ENCODE measurements around the gene PRICKLE1. TPM values are rescaled to one million over a fixed set of nuclear protein-coding genes. Genes with fewer than 3 reads are reported as not detected.

Gene PRICKLE1
- total RNA-seq, 6 experiments from 2014 or later: 3.7 to 10.0 (median 8.6) TPM

DNA sequence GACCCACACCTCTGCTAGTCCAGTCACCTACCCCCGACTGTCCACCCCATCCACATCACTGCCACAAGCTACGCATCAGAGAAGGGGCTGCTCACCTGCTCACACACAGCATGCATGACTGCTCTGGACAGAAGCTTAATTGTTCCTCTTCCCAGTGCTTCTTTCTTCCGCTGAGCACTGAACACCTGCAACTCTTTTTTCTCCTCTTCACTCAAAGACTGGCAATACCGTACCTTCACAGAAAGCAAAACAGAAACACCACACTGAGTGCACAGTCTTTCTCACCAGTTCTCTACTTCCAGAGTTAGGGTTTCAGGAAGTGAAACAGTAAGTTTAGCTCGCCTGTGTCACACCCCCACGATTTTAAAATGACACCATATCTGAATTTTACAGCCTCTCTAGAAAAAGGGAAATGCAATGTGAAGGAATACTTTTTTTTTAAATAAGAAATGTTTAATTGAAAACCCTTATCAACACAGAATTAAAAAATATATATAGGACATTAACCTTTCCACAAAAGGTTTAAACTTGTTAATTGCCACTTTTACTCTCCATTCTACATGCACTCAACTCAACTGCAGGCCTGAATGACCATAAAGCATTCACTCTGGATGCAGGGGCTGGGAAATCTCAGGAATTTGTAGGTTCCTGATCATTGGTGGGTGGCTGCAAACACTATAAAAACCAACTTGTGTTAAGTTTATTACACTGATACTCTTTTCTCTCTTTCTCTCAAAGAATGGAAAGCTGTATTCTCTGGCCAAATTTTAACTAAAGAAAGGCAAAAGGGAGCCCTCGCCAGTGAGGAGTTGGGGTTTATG, 120.0 kb downstream of the PRICKLE1 start:
- TF ChIP-seq, protein P1, sequence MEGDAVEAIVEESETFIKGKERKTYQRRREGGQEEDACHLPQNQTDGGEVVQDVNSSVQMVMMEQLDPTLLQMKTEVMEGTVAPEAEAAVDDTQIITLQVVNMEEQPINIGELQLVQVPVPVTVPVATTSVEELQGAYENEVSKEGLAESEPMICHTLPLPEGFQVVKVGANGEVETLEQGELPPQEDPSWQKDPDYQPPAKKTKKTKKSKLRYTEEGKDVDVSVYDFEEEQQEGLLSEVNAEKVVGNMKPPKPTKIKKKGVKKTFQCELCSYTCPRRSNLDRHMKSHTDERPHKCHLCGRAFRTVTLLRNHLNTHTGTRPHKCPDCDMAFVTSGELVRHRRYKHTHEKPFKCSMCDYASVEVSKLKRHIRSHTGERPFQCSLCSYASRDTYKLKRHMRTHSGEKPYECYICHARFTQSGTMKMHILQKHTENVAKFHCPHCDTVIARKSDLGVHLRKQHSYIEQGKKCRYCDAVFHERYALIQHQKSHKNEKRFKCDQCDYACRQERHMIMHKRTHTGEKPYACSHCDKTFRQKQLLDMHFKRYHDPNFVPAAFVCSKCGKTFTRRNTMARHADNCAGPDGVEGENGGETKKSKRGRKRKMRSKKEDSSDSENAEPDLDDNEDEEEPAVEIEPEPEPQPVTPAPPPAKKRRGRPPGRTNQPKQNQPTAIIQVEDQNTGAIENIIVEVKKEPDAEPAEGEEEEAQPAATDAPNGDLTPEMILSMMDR (IDR thresholded peaks at IDR 0.05): no peak
- Mint-ChIP-seq H3K27ac (no peak overlapping the region), H3K36me3 (ENCODE audit: low read depth) (no peaks in the 10 kb centered on the region), H3K4me3 (no peak overlapping the region), H3K4me1 (ENCODE audit: low read depth) (peaks cover 40% of the 10 kb centered on the region), H3K9me3 (no peaks in the 10 kb centered on the region), H3K27me3 (ENCODE audit: insufficient read depth) (peaks cover 10% of the 10 kb centered on the region)
- DNase-seq: no peak

DNA sequence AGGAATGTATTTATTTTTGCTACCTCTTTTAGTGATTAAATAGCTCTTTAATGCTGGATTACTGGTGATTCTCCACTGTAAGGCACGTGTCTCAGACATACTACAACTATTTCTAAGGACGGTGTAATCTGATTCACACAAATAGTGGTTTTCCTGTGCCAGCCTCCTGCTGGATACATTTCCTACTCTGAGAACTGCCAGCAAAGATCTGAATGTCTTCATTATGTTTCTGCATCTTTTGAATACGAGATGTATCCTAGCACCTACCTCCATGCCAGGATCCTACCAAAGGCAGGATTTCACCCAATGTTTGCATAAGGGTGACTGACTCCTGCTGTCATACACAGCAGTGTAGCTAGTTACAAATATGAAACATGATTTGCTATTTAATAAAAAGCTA, 120.6 kb downstream of the PRICKLE1 start:
- no peaks in the 10 kb centered on the region for H3K36me3 Mint-ChIP-seq (ENCODE audit: low read depth)
- peaks cover 35% of the 10 kb centered on the region for H3K4me1 Mint-ChIP-seq (ENCODE audit: low read depth)

DNA sequence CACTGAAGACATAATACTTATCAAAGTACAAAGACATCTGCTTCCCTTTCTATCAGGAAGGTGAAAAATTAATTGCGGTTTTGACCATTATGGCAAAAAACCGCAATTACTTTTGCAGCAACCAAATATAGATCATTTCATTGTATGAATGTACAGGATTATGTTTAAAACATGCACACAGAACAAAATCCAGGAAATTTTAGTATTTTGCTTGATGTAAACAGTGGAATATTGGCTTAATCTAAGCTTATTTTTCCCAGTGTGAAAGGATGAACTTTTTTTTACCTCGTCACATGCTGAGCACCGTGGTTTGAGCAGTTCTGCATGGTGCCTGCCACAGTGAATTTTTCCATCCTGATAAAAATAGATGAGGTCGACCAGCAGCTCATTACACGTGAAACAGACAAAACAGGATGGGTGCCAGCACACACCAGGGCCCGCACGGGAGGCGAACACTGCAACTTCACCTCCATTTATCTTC, 121.2 kb downstream of the PRICKLE1 start:
- no peak overlapping the region for H3K27ac Mint-ChIP-seq
- H3K4me1 Mint-ChIP-seq (ENCODE audit: low read depth): peaks cover 30% of the 10 kb centered on the region
- H3K4me3 Mint-ChIP-seq: no peak overlapping the region

More for the DNA sequence above, 120.6 kb downstream of the PRICKLE1 start:
- peaks cover 10% of the 10 kb centered on the region for H3K27me3 Mint-ChIP-seq (ENCODE audit: insufficient read depth)
- H3K4me3 Mint-ChIP-seq: no peak overlapping the region
- H3K27ac Mint-ChIP-seq: no peak overlapping the region
- no peak for DNase-seq
- TF ChIP-seq, protein P1 (IDR thresholded peaks at IDR 0.05): no peak
- H3K9me3 Mint-ChIP-seq: no peaks in the 10 kb centered on the region

GRCh38 chr12:42463671-42464070, 125.9 kb downstream of the PRICKLE1 start:
- TF ChIP-seq, protein P1 (IDR thresholded peaks at IDR 0.05): no peak
- no peaks in the 10 kb centered on the region for H3K9me3 Mint-ChIP-seq
- H3K27me3 Mint-ChIP-seq (ENCODE audit: insufficient read depth): peaks cover 6% of the 10 kb centered on the region
- H3K4me3 Mint-ChIP-seq: no peak overlapping the region
- H3K4me1 Mint-ChIP-seq (ENCODE audit: low read depth): peaks cover 2% of the 10 kb centered on the region; the same call in 1 of the 2 replicates
- H3K36me3 Mint-ChIP-seq (ENCODE audit: low read depth): peaks cover 4% of the 10 kb centered on the region; the same call in 1 of the 2 replicates
- no peak overlapping the region for H3K27ac Mint-ChIP-seq
- no peak for DNase-seq

More for the DNA sequence above, 121.2 kb downstream of the PRICKLE1 start:
- TF ChIP-seq, protein P1 (IDR thresholded peaks at IDR 0.05): no peak
- Mint-ChIP-seq H3K36me3 (ENCODE audit: low read depth) (no peaks in the 10 kb centered on the region), H3K9me3 (no peaks in the 10 kb centered on the region), H3K27me3 (ENCODE audit: insufficient read depth) (peaks cover 10% of the 10 kb centered on the region)
- DNase-seq: no peak

DNA sequence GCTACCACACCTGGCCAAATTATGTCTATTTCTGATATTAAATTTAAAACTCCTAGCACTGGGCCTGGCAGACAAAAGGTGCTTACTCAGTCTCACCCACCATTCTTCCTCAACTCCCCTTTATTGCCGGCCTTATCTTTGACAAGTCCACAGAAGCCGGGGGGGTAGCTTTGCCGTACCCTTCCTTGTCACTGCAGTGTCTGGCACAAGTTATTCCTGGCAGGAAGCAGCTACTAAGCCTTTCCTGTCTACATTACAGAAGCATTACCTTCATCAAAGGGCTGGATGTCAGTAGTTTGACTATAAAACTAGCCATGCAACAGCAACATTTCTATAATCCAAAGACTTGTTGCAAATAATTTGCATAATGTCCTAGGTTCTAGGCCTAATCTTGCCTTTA, 127.1 kb downstream of the PRICKLE1 start:
- TF ChIP-seq, protein P1 (IDR thresholded peaks at IDR 0.05): no peak
- no peak for DNase-seq
- Mint-ChIP-seq H3K27me3 (ENCODE audit: insufficient read depth) (peaks cover 2% of the 10 kb centered on the region), H3K36me3 (ENCODE audit: low read depth) (peaks cover 4% of the 10 kb centered on the region; the same call in 1 of the 2 replicates), H3K27ac (no peak overlapping the region), H3K4me1 (ENCODE audit: low read depth) (peaks cover 6% of the 10 kb centered on the region), H3K4me3 (no peak overlapping the region), H3K9me3 (no peaks in the 10 kb centered on the region)

All from HFFc6 (cell line).